Measurements from ENCODE around the gene GPX3. TPM values are rescaled to one million over a fixed set of nuclear protein-coding genes. Genes with fewer than 3 reads are reported as not detected.

GPX3 gene
- total and polyA plus RNA-seq, 2 donors (not counting 3 experiments of a cell fraction or from before 2014, with no cell fraction given): 5.1 to 17.1 TPM

DNA sequence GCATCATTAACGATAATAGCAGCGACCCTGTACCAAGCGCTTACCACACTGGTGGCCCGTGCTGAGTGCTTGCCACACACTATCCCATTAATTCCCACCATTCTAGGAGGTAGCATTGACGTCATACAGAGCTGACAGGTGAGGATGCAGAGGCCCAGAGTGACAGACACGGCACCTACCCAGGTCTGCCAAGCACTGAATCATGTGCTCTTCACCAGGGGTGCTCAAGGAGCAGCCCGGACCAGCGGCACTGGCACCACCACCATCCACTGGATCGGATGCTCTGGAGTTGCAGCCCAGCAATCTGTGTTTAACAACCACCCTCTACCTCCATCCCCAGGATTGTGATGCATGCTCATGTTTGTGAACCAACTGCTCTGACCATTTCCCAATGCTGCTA is 57.0 kb downstream of the GPX3 start:
- H2AFZ ChIP-seq (ENCODE audit: low read depth, low read length): no peak overlapping the region
- H3K79me2 ChIP-seq (ENCODE audit: control insufficient read depth, insufficient read depth, low read length): peaks cover 33% of the 10 kb centered on the region
- FAIRE-seq: no peak
- H3K27ac ChIP-seq (ENCODE audit: insufficient read depth, low read depth, low read length): no peak overlapping the region
- ChIA-PET POLR2A (no interaction called here), CTCF (interaction anchor here (1.7 kb wide), 1 partner anchor 26 kb away, joined by 5 read pairs; no protein-coding TSS in a partner anchor)
- BruUV-seq (replicated peaks): no TSS peak
- H3K9me3 ChIP-seq (replicated peaks; ENCODE audit: control insufficient read depth, insufficient read depth, low read length): no peaks in the 10 kb centered on the region
- H3K4me1 ChIP-seq (ENCODE audit: control insufficient read depth, extremely low read depth, insufficient read depth, low read length): peaks cover 35% of the 10 kb centered on the region
- H3K9ac ChIP-seq (replicated peaks; ENCODE audit: extremely low read depth, insufficient read depth, low read length): no peak overlapping the region
- H3K36me3 ChIP-seq (ENCODE audit: control insufficient read depth in 2 of 2, extremely low read depth in 1 of 2, insufficient read depth in 2 of 2, low read length in 2 of 2): peaks cover 0 to 2% of the 10 kb centered on the region in 2 experiments
- no peaks in the 10 kb centered on the region for H3K27me3 ChIP-seq (ENCODE audit: control insufficient read depth in 2 of 2, insufficient read depth in 2 of 2, low read length in 2 of 2)
- dilution Hi-C loops (cut with MboI; ENCODE audit: extremely low pct_ligation_motif_present, low sequenced_read_pairs): no loop called here
- TF ChIP-seq MYC (IDR thresholded peaks at IDR 0.05; ENCODE audit: low read depth, low read length): no peak
- TF ChIP-seq, protein P1, sequence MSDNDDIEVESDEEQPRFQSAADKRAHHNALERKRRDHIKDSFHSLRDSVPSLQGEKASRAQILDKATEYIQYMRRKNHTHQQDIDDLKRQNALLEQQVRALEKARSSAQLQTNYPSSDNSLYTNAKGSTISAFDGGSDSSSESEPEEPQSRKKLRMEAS (IDR thresholded peaks at IDR 0.05; ENCODE audit: insufficient read depth, insufficient read length): no peak
- no peak for TF ChIP-seq POLR2AphosphoS5 (IDR thresholded peaks at IDR 0.05; ENCODE audit: insufficient read depth, low read depth, low read length)
- no peak for TF ChIP-seq EZH2 (IDR thresholded peaks at IDR 0.05; ENCODE audit: borderline replicate concordance, low read depth, low read length, severe bottlenecking)
- H3K4me3 ChIP-seq (replicated peaks in 1 of 3; ENCODE audit: insufficient read depth in 1 of 3, low read depth in 1 of 3, low read length in 3 of 3): no peak overlapping the region
- no peak overlapping the region for H3K4me2 ChIP-seq (ENCODE audit: insufficient read depth, low read length)
- DNase-seq (ENCODE audit: low read depth, low spot score): no peak
- H3K9me1 ChIP-seq (replicated peaks; ENCODE audit: control insufficient read depth, extremely low read depth, insufficient read depth, low read length): no peaks in the 10 kb centered on the region
- H4K20me1 ChIP-seq (replicated peaks; ENCODE audit: control insufficient read depth, extremely low read depth, insufficient read depth, low read length): no peaks in the 10 kb centered on the region
- intact Hi-C loops (cut with micrococcal nuclease): no loop called here

DNA sequence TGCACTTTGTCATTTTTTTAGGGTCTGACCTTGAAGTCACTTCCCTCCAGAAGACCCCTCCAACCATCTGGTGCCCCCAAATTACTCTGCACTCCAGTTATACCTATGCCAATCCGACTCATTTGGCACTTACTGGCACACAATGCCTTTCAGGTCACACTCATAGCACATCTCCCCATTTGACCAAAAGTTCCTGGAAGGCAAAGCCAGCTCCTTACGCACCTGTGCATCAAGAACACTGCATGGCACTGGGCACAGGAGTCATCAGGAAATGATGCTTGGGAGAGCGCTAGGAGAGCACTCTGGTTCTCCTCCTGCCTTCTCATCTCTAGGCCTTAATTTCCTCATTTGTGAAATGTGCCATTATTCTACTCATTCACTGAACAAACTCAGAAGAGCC is 57.6 kb downstream of the GPX3 start:
- intact Hi-C loops (cut with micrococcal nuclease): no loop called here
- FAIRE-seq: no peak
- peaks cover 0 to 2% of the 10 kb centered on the region in 2 experiments for H3K36me3 ChIP-seq (ENCODE audit: control insufficient read depth in 2 of 2, extremely low read depth in 1 of 2, insufficient read depth in 2 of 2, low read length in 2 of 2)

More for the DNA sequence above, 57.6 kb downstream of the GPX3 start:
- H3K9me3 ChIP-seq (replicated peaks; ENCODE audit: control insufficient read depth, insufficient read depth, low read length): no peaks in the 10 kb centered on the region
- BruUV-seq (replicated peaks): no TSS peak
- H3K9me1 ChIP-seq (replicated peaks; ENCODE audit: control insufficient read depth, extremely low read depth, insufficient read depth, low read length): no peaks in the 10 kb centered on the region
- no peak overlapping the region for H3K9ac ChIP-seq (replicated peaks; ENCODE audit: extremely low read depth, insufficient read depth, low read length)
- CTCF ChIA-PET: interaction anchor here (1.5 kb wide), 1 partner anchor 38 kb away, joined by 8 read pairs; no protein-coding TSS in a partner anchor
- TF ChIP-seq, protein P1 (IDR thresholded peaks at IDR 0.05; ENCODE audit: insufficient read depth, insufficient read length): no peak
- TF ChIP-seq, protein P2, sequence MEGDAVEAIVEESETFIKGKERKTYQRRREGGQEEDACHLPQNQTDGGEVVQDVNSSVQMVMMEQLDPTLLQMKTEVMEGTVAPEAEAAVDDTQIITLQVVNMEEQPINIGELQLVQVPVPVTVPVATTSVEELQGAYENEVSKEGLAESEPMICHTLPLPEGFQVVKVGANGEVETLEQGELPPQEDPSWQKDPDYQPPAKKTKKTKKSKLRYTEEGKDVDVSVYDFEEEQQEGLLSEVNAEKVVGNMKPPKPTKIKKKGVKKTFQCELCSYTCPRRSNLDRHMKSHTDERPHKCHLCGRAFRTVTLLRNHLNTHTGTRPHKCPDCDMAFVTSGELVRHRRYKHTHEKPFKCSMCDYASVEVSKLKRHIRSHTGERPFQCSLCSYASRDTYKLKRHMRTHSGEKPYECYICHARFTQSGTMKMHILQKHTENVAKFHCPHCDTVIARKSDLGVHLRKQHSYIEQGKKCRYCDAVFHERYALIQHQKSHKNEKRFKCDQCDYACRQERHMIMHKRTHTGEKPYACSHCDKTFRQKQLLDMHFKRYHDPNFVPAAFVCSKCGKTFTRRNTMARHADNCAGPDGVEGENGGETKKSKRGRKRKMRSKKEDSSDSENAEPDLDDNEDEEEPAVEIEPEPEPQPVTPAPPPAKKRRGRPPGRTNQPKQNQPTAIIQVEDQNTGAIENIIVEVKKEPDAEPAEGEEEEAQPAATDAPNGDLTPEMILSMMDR (IDR thresholded peaks at IDR 0.05; ENCODE audit: extremely low read depth in 1 of 2, insufficient read depth in 1 of 2, low read depth in 1 of 2, low read length in 2 of 2): no peak
- TF ChIP-seq JUN (IDR thresholded peaks at IDR 0.05; ENCODE audit: borderline replicate concordance, insufficient read depth, insufficient read length, low read depth): no peak
- no peak for TF ChIP-seq POLR2AphosphoS5 (IDR thresholded peaks at IDR 0.05; ENCODE audit: insufficient read depth, low read depth, low read length)
- no peak for TF ChIP-seq MYC (IDR thresholded peaks at IDR 0.05; ENCODE audit: low read depth, low read length)
- TF ChIP-seq FOS (IDR thresholded peaks at IDR 0.05; ENCODE audit: borderline replicate concordance, insufficient read depth, low read length): no peak
- no peak for TF ChIP-seq GATA2 (IDR thresholded peaks at IDR 0.05; ENCODE audit: insufficient read depth, insufficient read length, low read depth, low read length)
- TF ChIP-seq EZH2 (IDR thresholded peaks at IDR 0.05; ENCODE audit: borderline replicate concordance, low read depth, low read length, severe bottlenecking): no peak
- no peak for TF ChIP-seq POLR2A (IDR thresholded peaks at IDR 0.05; ENCODE audit: low read depth, low read length)
- no peak overlapping the region for H3K4me2 ChIP-seq (ENCODE audit: insufficient read depth, low read length)
- H3K79me2 ChIP-seq (ENCODE audit: control insufficient read depth, insufficient read depth, low read length): peaks cover 33% of the 10 kb centered on the region
- POLR2A ChIA-PET: no interaction called here
- H3K4me1 ChIP-seq (ENCODE audit: control insufficient read depth, extremely low read depth, insufficient read depth, low read length): peaks cover 35% of the 10 kb centered on the region
- no peak overlapping the region for H3K4me3 ChIP-seq (replicated peaks in 1 of 3; ENCODE audit: insufficient read depth in 1 of 3, low read depth in 1 of 3, low read length in 3 of 3)
- no peaks in the 10 kb centered on the region for H3K27me3 ChIP-seq (ENCODE audit: control insufficient read depth in 2 of 2, insufficient read depth in 2 of 2, low read length in 2 of 2)
- H2AFZ ChIP-seq (ENCODE audit: low read depth, low read length): no peak overlapping the region
- DNase-seq (ENCODE audit: low read depth, low spot score): no peak
- dilution Hi-C loops (cut with MboI; ENCODE audit: extremely low pct_ligation_motif_present, low sequenced_read_pairs): no loop called here
- H4K20me1 ChIP-seq (replicated peaks; ENCODE audit: control insufficient read depth, extremely low read depth, insufficient read depth, low read length): no peaks in the 10 kb centered on the region
- no peak overlapping the region for H3K27ac ChIP-seq (ENCODE audit: insufficient read depth, low read depth, low read length)

All from endothelial cell of umbilical vein (primary cell).